Measurements from ENCODE around the gene ZDHHC8.
A peak's percentile ranks its signal among the peaks of the same experiment; 100 is the strongest.

Gene ZDHHC8

DNA sequence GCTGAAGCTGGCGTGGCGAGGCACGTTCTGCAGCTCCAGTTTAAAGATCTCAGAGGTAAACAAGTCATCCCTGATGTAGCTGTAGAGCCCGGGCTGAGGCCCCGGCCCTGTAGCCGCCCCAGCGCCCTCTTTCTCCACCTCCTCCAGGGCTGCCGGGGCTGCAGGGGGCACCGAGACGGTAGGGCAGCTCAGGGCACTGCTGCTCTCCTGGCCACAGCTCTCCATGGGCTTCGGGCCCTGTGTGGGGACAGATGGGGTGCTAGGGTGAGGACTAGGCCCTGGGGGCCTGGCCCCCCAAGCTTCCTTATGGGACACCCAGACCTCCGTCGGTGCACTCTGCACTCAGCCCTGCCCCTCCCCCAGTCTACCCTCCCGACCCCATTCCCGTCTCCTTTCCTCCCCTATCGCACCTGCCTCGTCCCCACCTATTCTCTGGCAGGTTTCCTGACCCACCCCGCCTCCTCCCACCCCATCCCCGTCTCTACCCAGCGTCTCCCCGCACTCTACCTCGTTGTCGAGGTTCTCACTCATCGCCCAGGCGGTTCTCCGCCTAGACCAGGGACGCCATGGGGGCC, 15.1 kb upstream of the ZDHHC8 start:
- no peak for DNase-seq (ENCODE audit: low read depth)
- TF ChIP-seq, protein P1, sequence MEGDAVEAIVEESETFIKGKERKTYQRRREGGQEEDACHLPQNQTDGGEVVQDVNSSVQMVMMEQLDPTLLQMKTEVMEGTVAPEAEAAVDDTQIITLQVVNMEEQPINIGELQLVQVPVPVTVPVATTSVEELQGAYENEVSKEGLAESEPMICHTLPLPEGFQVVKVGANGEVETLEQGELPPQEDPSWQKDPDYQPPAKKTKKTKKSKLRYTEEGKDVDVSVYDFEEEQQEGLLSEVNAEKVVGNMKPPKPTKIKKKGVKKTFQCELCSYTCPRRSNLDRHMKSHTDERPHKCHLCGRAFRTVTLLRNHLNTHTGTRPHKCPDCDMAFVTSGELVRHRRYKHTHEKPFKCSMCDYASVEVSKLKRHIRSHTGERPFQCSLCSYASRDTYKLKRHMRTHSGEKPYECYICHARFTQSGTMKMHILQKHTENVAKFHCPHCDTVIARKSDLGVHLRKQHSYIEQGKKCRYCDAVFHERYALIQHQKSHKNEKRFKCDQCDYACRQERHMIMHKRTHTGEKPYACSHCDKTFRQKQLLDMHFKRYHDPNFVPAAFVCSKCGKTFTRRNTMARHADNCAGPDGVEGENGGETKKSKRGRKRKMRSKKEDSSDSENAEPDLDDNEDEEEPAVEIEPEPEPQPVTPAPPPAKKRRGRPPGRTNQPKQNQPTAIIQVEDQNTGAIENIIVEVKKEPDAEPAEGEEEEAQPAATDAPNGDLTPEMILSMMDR (IDR thresholded peaks at IDR 0.05; ENCODE audit: low read depth, low read length, missing control alignments), result no peak
- in situ Hi-C loops (cut with HindIII; ENCODE audit: low sequenced_read_pairs), result no loop called here
- H3K4me3 ChIP-seq (ENCODE audit: low read depth, low read length), result peak overlapping the region; percentile 94

DNA sequence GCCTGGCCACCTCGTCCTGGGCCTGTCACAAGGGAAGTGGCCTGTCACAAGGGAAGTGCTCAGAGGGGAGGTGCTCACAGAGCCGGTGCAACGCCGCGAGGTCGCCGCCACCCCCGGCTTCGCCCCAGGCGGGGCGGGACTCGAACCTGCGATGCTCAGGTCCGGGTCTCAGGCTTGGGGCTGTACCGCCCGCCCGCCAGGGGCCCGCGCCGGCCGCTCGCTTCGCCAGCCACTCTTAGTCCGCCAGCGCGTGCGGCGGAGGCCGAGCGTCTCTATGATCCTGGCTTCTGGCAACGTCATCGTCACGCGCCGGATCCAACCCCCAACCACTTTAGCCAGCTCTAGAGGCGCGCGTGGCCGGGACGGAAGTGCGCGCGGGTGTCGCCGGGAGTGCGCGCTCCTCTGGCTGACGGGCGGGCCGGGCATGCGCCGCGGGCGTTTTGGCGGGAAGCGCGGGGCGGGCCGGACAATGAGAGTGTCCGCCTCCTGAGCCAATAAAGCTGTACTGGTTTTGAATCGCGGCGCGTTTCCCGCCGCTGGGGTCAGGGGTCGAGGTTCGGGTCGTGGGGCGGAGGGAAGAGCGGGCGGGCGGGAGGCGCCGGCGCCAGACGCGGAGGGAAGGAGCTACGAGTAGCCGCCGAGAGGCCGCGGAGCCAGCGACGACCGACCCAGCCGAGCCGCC, 14.5 kb upstream of the ZDHHC8 start, which contains the start of gene TRMT2A:
TSS of gene TRMT2A (minus strand) at position 276 of the 682 bp plus-strand sequence. CDS start 320 bp downstream, outside the sequence.
- peak within 1 kb of the TSS; percentile 94 for H3K4me3 ChIP-seq (ENCODE audit: low read depth, low read length)
- peak; percentile 96 for DNase-seq (ENCODE audit: low read depth)
- TF ChIP-seq, protein P1 (IDR thresholded peaks at IDR 0.05; ENCODE audit: low read depth, low read length, missing control alignments), result no peak
- in situ Hi-C loops (cut with HindIII; ENCODE audit: low sequenced_read_pairs), result no loop called here

DNA sequence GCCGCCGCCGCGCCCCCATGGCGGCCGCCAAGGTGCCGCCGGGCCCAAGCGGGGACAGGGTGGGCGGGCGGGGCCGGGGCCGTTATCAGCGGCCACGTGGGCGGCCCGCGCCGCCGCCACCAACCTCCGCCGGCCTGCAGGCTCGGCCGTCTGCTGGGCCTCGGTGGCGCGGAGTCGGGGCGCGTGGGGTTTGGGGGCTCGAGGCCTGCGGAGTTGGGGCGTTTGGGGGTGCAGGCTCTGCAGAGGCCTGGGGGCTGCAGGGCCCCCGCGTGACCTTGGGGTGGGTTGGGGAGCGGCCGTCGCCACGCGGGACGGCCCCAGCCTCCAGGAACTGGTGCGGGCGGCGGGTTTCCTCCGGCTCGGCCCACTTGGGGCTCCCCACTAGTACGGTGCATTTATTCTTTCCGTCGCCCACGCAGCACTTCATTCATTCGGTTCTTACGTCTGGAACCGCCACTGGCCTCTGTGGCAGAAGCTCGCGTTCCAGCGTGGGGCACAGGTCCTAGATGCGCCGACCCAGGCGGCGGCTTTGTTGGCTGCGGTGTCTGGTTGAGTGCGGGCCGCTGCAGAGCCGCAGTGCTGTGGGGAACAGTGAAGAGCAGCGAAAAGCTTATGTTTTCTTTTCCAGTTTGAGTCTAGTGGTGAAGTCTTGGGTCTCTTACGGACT, 13.8 kb upstream of the ZDHHC8 start:
- in situ Hi-C loops (cut with HindIII; ENCODE audit: low sequenced_read_pairs), result no loop called here
- peak overlapping the region; percentile 94 for H3K4me3 ChIP-seq (ENCODE audit: low read depth, low read length)
- no peak for DNase-seq (ENCODE audit: low read depth)
- TF ChIP-seq, protein P1 (IDR thresholded peaks at IDR 0.05; ENCODE audit: low read depth, low read length, missing control alignments), result no peak

DNA sequence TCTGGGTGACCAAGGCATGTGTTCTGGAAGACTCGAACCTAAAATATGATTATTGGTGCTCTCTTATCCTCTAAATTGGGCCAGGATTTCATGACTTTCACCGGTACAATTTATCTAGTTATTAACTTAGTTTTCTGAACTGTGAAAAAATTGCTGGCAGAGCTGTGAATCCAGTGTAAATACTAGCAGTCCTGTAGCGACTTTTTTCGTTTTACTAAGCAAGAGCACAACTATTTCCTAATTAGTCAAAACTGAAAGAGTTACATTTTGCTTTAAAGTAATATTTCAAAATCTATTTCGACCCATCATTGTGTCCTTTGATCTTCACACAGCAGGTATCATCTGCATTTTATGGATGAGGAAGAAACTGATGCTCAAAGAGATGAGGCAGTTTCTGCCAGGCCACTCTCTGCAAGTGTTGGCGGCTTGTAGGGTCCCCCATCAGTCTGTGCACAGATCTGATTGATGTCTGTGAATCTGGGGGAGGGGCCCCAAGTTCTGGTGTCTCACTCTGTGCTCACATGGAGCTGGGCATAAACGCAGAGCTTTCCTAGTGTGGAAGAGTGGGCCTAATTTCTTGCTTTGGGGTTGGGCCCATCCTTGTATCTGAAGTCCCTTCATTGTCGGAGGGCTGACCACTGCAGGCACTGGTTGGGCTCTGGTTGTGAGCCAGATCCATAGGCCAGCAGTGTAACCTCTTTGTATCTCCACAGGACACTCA, 13.1 kb upstream of the ZDHHC8 start:
- peak overlapping the region; percentile 94 for H3K4me3 ChIP-seq (ENCODE audit: low read depth, low read length)
- in situ Hi-C loops (cut with HindIII; ENCODE audit: low sequenced_read_pairs), result no loop called here
- DNase-seq (ENCODE audit: low read depth), result no peak
- TF ChIP-seq, protein P1 (IDR thresholded peaks at IDR 0.05; ENCODE audit: low read depth, low read length, missing control alignments), result no peak

DNA sequence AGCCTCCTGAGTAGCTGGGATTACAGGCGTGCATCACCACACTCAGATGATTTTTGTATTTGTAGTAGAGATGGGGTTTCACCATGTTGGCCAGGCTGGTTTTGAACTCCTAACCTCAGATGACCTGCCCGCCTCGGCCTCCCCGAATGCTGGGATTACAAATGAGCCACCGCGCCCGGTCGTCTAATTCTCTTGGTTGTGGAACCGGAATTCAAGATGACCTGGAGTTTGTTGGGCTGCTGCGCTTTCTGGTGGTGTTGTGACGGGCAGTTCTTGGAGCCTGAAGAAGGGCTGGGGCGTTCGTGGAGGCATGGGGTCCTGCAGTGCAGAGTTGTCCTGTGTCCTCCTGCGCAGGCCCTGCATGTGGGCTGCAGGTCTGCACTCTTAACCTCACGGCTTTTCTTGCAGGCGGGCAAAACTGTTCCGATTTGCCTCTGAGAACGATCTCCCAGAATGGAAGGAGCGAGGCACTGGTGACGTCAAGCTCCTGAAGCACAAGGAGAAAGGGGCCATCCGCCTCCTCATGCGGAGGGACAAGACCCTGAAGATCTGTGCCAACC, 9.7 kb upstream of the ZDHHC8 start:
- no peak for DNase-seq (ENCODE audit: low read depth)
- TF ChIP-seq, protein P1 (IDR thresholded peaks at IDR 0.05; ENCODE audit: low read depth, low read length, missing control alignments), result no peak
- H3K4me3 ChIP-seq (ENCODE audit: low read depth, low read length), result no peak overlapping the region
- in situ Hi-C loops (cut with HindIII; ENCODE audit: low sequenced_read_pairs), result no loop called here
